GM23248 (cell line): ENCODE data around the gene CCDC192. TPM values are rescaled to one million over a fixed set of nuclear protein-coding genes. Genes with fewer than 3 reads are reported as not detected.

Source experiments
- DNase-seq: peaks from one replicate; pipeline ENCODE4 v3.0.0-alpha.2; 2015
- H2AFZ ChIP-seq: fragments of 200-600 bp; sonication (generic); 2 replicates; pipeline ENCODE4 v1.6.1; 2016; ENCODE audit warnings: antibody characterized with exemption
- H3F3A ChIP-seq: fragments of 200-600 bp; sonication (generic); 2 replicates; pipeline ENCODE4 v1.6.1; 2016; ENCODE audit warnings: mild to moderate bottlenecking, antibody characterized with exemption, mixed run types; ENCODE audit not compliant: insufficient read depth
- H3K27ac ChIP-seq: fragments of 200-600 bp; sonication (generic); 2 replicates; pipeline ENCODE4 v1.5.1; 2016; ENCODE audit warnings: mild to moderate bottlenecking
- H3K27me3 ChIP-seq: fragments of 200-600 bp; sonication (generic); replicated peaks from 2 replicates; pipeline ENCODE4 v1.6.1; 2016; ENCODE audit warnings: mild to moderate bottlenecking; ENCODE audit not compliant: insufficient read depth
- H3K36me3 ChIP-seq: fragments of 200-600 bp; sonication (generic); 2 replicates; pipeline ENCODE4 v1.6.1; 2016; ENCODE audit warnings: low read depth, mild to moderate bottlenecking
- H3K4me1 ChIP-seq: fragments of 200-600 bp; sonication (generic); 2 replicates; pipeline ENCODE4 v1.6.1; 2016; ENCODE audit warnings: mild to moderate bottlenecking; ENCODE audit not compliant: insufficient read depth
- H3K4me2 ChIP-seq: fragments of 200-600 bp; sonication (generic); one replicate; pipeline ENCODE4 v1.6.1; 2016; ENCODE audit warnings: mild to moderate bottlenecking; ENCODE audit not compliant: unreplicated experiment
- H3K4me3 ChIP-seq: fragments of 200-600 bp; sonication (generic); 2 replicates; pipeline ENCODE4 v1.5.1; 2016; ENCODE audit warnings: mild to moderate bottlenecking
- H3K79me2 ChIP-seq: fragments of 200-600 bp; sonication (generic); 2 replicates; pipeline ENCODE4 v1.6.1; 2016; ENCODE audit warnings: mild to moderate bottlenecking; ENCODE audit not compliant: insufficient read depth
- H3K9ac ChIP-seq: fragments of 200-600 bp; sonication (generic); 2 replicates; pipeline ENCODE4 v1.6.1; 2016; ENCODE audit warnings: mild to moderate bottlenecking
- H3K9me2 ChIP-seq: fragments of 200-600 bp; sonication (generic); 2 replicates; pipeline ENCODE4 v1.6.1; 2016; ENCODE audit warnings: mixed run types, mild to moderate bottlenecking, moderate library complexity; ENCODE audit not compliant: insufficient read depth
- H3K9me3 ChIP-seq: fragments of 200-600 bp; sonication (generic); one replicate; pipeline ENCODE4 v1.6.1; 2017; ENCODE audit warnings: low read depth
- H4K20me1 ChIP-seq: fragments of 200-600 bp; sonication (generic); 2 replicates; pipeline ENCODE4 v1.6.0; 2016; ENCODE audit not compliant: insufficient read depth
- EZH2 ChIP-seq: fragments of 200-600 bp; sonication (generic); IDR thresholded peaks from 2 replicates; pipeline ENCODE4 v1.6.1; 2018; ENCODE audit warnings: antibody characterized with exemption, mild to moderate bottlenecking; ENCODE audit not compliant: insufficient read depth, poor library complexity, severe bottlenecking
- EZH2phosphoT487 ChIP-seq: fragments of 200-600 bp; sonication (generic); IDR thresholded peaks from 2 replicates; pipeline ENCODE4 v1.6.1; 2018; ENCODE audit warnings: antibody characterized with exemption, moderate library complexity, mild to moderate bottlenecking, low read depth; ENCODE audit not compliant: insufficient read depth
- WGBS, 2 experiments: methylation state at CpG; one replicate each; pipeline ENCODE4 v1.1.6; 2015 to 2017; ENCODE audit warnings: low lambda C conversion rate in 2 of 2, low coverage in 1 of 2; ENCODE audit errors: missing lambda C conversion rate in 2 of 2; 5-methylcytosine and 5-hydroxymethylcytosine counted together
- in situ Hi-C: fragments of 300-500 bp; cut with MboI; formaldehyde crosslinking; loops from 2 replicates; pipeline ENCODE4 v1.15.0; 2020
- polyA plus RNA-seq: library from polyadenylated mRNA; unstranded; fragments of >200 nt; fragmentation: Nextera tagmentation; extraction: Ambion mirVana; gene quantifications from 2 replicates; pipeline ENCODE4 v1.2.1, GENCODE V29; 2016
- total RNA-seq: library from RNA; depleted of rRNA; stranded (reverse); fragments of >200 nt; shearing (Covaris generic); gene quantifications from 2 replicates; pipeline ENCODE4 v1.2.3, GENCODE V29; 2014

The CCDC192 gene
- total and polyA plus RNA-seq, 2 experiments from 2014 or later = 0.40 TPM; not detected in 1

DNA sequence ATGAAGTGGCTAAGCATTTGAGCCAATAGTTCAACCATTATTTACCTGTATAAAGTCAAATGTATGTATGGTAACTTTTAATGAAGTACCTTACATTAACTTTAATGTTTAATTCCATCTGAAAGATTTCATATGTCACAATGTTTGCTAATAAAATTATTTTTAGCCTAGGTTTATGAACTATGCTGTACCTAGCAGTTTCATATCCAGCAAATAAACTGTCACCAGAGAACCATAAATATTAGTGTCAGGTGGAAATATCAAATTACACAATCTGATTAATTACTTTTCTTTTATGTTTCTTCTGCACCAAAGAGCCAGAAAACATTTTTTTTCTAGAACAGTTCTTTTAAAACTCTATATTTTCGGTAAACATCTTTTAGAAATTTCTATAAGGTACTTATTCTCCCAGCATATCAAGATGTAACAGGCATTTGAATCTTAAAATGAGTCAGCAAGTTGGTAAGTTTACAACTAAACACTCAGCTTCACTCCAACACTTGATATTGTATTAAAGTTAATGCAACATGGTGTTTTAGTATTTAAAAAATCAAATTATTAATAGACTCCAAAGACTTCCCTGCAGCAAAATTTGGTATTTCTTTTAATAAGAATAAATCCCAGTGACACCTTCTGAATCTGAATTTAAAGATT is 8.5 kb upstream of the CCDC192 start:
- peaks cover 24% of the 10 kb centered on the region for H3F3A ChIP-seq
- 80 to 88% methylated on average over 1 of the region's 1 CpG for WGBS, 2 experiments
- no peak for TF ChIP-seq EZH2phosphoT487
- no peak for TF ChIP-seq EZH2
- no peak overlapping the region for H3K9ac ChIP-seq
- no peaks in the 10 kb centered on the region for H4K20me1 ChIP-seq
- no peak overlapping the region for H3K4me2 ChIP-seq
- DNase-seq = no peak
- H3K4me3 ChIP-seq = no peak overlapping the region
- H3K9me2 ChIP-seq = no peaks in the 10 kb centered on the region
- H3K79me2 ChIP-seq = no peaks in the 10 kb centered on the region
- peaks cover 33% of the 10 kb centered on the region for H3K4me1 ChIP-seq
- no peak overlapping the region for H2AFZ ChIP-seq
- in situ Hi-C loops = no loop called here
- H3K27ac ChIP-seq = no peak overlapping the region
- H3K9me3 ChIP-seq = no peaks in the 10 kb centered on the region
- H3K36me3 ChIP-seq = no peaks in the 10 kb centered on the region
- no peaks in the 10 kb centered on the region for H3K27me3 ChIP-seq

DNA sequence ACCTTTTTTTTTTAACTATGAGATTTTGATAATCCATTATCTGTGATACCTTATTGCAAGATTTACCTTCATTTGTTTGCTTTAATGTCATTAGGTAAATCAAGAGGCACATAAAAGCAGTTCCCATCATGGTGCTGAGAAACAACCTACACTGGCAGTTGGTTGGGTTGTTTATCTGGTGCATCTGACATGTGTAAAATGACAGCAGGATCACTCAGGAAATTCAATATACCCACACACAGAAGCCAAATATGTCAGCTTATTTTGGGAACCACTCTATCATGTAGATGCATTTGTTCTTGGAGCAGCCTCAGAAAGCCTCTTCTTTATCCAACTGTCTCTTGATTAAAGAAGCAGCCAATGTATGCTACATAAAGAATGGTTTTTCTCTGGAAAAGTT is 7.8 kb upstream of the CCDC192 start:
- no peak overlapping the region for H3K27ac ChIP-seq
- TF ChIP-seq EZH2 (no peak), EZH2phosphoT487 (no peak)
- H3K27me3 ChIP-seq = no peaks in the 10 kb centered on the region
- H3K9ac ChIP-seq = no peak overlapping the region
- H3K36me3 ChIP-seq = no peaks in the 10 kb centered on the region
- H3F3A ChIP-seq = peaks cover 24% of the 10 kb centered on the region
- H3K4me1 ChIP-seq = peaks cover 33% of the 10 kb centered on the region
- H3K9me3 ChIP-seq = no peaks in the 10 kb centered on the region
- no peak overlapping the region for H3K4me2 ChIP-seq
- H3K4me3 ChIP-seq = no peak overlapping the region
- H3K9me2 ChIP-seq = no peaks in the 10 kb centered on the region
- H4K20me1 ChIP-seq = no peaks in the 10 kb centered on the region
- in situ Hi-C loops = no loop called here
- DNase-seq = no peak
- H2AFZ ChIP-seq = no peak overlapping the region
- H3K79me2 ChIP-seq = no peaks in the 10 kb centered on the region

DNA sequence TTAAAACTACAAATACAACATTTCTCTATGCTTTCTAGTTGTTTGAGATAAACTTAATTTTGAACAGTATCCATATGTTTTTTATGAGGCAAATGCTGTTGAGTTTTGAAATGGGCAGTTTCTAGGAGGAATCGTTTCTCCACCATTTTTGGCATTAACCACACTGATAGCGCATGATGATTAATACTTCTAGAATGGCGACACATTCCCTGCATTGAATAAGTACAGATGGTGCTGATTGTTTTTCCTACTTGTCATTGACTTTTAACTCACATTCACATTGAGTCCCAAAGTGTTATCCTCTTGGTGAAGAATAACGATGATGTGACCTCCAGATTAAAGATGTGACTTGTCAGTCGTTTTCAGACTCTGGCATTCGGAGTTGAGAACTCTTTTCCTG is 6.5 kb upstream of the CCDC192 start:
- Histone ChIP-seq H3K4me2 (peak overlapping the region; percentile 72), H3K9me2 (no peaks in the 10 kb centered on the region), H3K9ac (no peak overlapping the region), H3K4me3 (peak overlapping the region; percentile 35), H3K4me1 (peaks cover 33% of the 10 kb centered on the region), H3K79me2 (no peaks in the 10 kb centered on the region), H3F3A (peaks cover 24% of the 10 kb centered on the region), H2AFZ (no peak overlapping the region), H3K27me3 (no peaks in the 10 kb centered on the region), H3K9me3 (no peaks in the 10 kb centered on the region), H3K27ac (peak overlapping the region; percentile 44), H4K20me1 (no peaks in the 10 kb centered on the region), H3K36me3 (no peaks in the 10 kb centered on the region)
- 1 to 3% methylated on average over 6 of the region's 6 CpGs for WGBS, 2 experiments
- peak; percentile 81 for DNase-seq
- no peak for TF ChIP-seq EZH2
- TF ChIP-seq EZH2phosphoT487 = 0 out of 2 replicates have a peak, but pooled peaks have one; percentile 77
- in situ Hi-C loops = no loop called here

DNA sequence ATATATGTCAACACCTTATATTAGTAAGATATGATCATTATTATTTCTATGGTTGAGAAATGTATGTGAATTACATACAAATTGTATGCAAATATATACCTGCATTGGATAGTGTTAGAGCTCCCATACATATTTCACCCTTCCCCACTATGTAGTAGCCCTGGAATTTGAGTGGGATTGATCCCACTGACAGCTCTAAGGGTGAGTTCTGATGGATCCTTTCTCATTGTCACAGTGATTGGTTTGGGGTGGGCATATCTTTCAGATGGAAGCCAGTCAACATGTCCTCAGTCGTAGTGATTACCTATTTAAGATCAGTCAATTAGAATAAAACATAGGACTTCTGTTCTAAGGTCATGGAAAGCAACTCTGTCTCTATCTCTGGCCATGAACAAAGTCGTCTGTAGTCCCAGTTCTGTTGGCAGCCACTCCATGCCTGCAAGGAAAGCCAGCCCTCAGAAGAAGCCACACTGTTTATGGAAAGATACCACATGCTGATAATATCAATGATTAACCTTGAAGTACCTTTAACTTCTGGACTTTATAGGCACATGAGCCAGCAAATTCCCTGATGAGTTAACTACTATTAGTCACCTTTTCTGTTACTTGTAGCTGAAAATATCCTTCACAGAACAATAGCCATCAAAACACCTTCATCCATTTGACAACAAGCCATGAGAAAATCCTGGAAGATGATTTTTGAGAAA is 5.1 kb upstream of the CCDC192 start:
- Histone ChIP-seq H3K9ac (no peak overlapping the region), H3K4me3 (no peak overlapping the region), H2AFZ (no peak overlapping the region), H4K20me1 (no peaks in the 10 kb centered on the region), H3K9me3 (no peaks in the 10 kb centered on the region), H3K79me2 (no peaks in the 10 kb centered on the region), H3K9me2 (no peaks in the 10 kb centered on the region), H3K27ac (no peak overlapping the region), H3K4me2 (peak overlapping the region; percentile 72), H3F3A (peaks cover 24% of the 10 kb centered on the region), H3K36me3 (no peaks in the 10 kb centered on the region), H3K4me1 (peaks cover 33% of the 10 kb centered on the region), H3K27me3 (no peaks in the 10 kb centered on the region)
- in situ Hi-C loops = no loop called here
- TF ChIP-seq EZH2phosphoT487 (0 out of 2 replicates have a peak, but pooled peaks have one; percentile 36), EZH2 (no peak)
- peak; percentile 73 for DNase-seq
- 26 to 30% methylated on average over 2 of the region's 2 CpGs for WGBS, 2 experiments
